SK-N-SH treated with all-trans-retinoic acid at 6 μM for 48 hours (cell line): Measurements from ENCODE around the gene SH3TC1.

Experiments used
- ATAC-seq: fragments of 200-7000 bp; cut with Tn5 transposase; 3 replicates; pipeline ENCODE4 v1.9.1; 2020; ENCODE audit warnings: mild to moderate bottlenecking, moderate library complexity
- BACH2 ChIP-seq: fragments of 250-450 bp; sonication (Bioruptor Pico); IDR thresholded peaks from 2 replicates; pipeline ENCODE4 v1.9.0; 2021; ENCODE audit warnings: mild to moderate bottlenecking, borderline replicate concordance
- CREB5 ChIP-seq: fragments of 250-450 bp; sonication (Bioruptor Pico); IDR thresholded peaks from 2 replicates; pipeline ENCODE4 v1.5.1; 2020; ENCODE audit warnings: low read depth, mild to moderate bottlenecking, moderate library complexity
- CSRNP3 ChIP-seq: fragments of 250-450 bp; sonication (Bioruptor Pico); IDR thresholded peaks from 2 replicates; pipeline ENCODE4 v1.5.1; 2021; ENCODE audit warnings: mild to moderate bottlenecking, moderate library complexity
- GLIS3 ChIP-seq: fragments of 250-450 bp; sonication (Bioruptor Pico); IDR thresholded peaks from 2 replicates; pipeline ENCODE4 v1.5.0; 2020; ENCODE audit warnings: mild to moderate bottlenecking, moderate library complexity
- ISL1 ChIP-seq: fragments of 250-450 bp; sonication (Bioruptor Pico); IDR thresholded peaks from 2 replicates; pipeline ENCODE4 v2.1.2; 2022; ENCODE audit warnings: mild to moderate bottlenecking, moderate library complexity
- PATZ1 ChIP-seq: fragments of 250-450 bp; sonication (Bioruptor Pico); IDR thresholded peaks from 2 replicates; pipeline ENCODE4 v1.8.0; 2020; ENCODE audit warnings: mild to moderate bottlenecking, moderate library complexity, borderline replicate concordance
- POU6F1 ChIP-seq: fragments of 250-450 bp; sonication (Bioruptor Pico); IDR thresholded peaks from 2 replicates; pipeline ENCODE4 v1.8.0; 2021; ENCODE audit warnings: low read depth, mild to moderate bottlenecking, moderate library complexity, borderline replicate concordance
- SNAI2 ChIP-seq: fragments of 250-450 bp; sonication (Bioruptor Pico); IDR thresholded peaks from 2 replicates; pipeline ENCODE4 v1.5.0; 2020; ENCODE audit warnings: mild to moderate bottlenecking, moderate library complexity
- TOX ChIP-seq: fragments of 250-450 bp; sonication (Bioruptor Pico); IDR thresholded peaks from 2 replicates; pipeline ENCODE4 v1.8.0; 2021; ENCODE audit warnings: mild to moderate bottlenecking, moderate library complexity, borderline replicate concordance
- TSHZ2 ChIP-seq: fragments of 250-450 bp; sonication (Bioruptor Pico); IDR thresholded peaks from 2 replicates; pipeline ENCODE4 v1.5.0; 2020; ENCODE audit warnings: mild to moderate bottlenecking, moderate library complexity
- ZC3H10 ChIP-seq: fragments of 250-450 bp; sonication (Bioruptor Pico); IDR thresholded peaks from 2 replicates; pipeline ENCODE4 v1.5.1; 2021; ENCODE audit warnings: mild to moderate bottlenecking, moderate library complexity
- ZFP3 ChIP-seq: fragments of 250-450 bp; sonication (Bioruptor Pico); IDR thresholded peaks from 2 replicates; pipeline ENCODE4 v1.5.0; 2020; ENCODE audit warnings: mild to moderate bottlenecking, moderate library complexity
- ZFP30 ChIP-seq: fragments of 450-650 bp; formaldehyde crosslinking; IDR thresholded peaks from 2 replicates; pipeline ENCODE4 v1.5.0; 2022; ENCODE audit warnings: mild to moderate bottlenecking, moderate library complexity
- ZNF565 ChIP-seq: fragments of 450-650 bp; formaldehyde crosslinking; conservative IDR thresholded peaks from 2 replicates; pipeline ENCODE4 v1.5.0; 2020; ENCODE audit warnings: low read depth, mild to moderate bottlenecking, moderate library complexity
- ZNF70 ChIP-seq: fragments of 450-650 bp; formaldehyde crosslinking; IDR thresholded peaks from 2 replicates; pipeline ENCODE4 v1.5.0; 2020; ENCODE audit warnings: mild to moderate bottlenecking, moderate library complexity
- ZNF8 ChIP-seq: fragments of 450-650 bp; formaldehyde crosslinking; IDR thresholded peaks from 2 replicates; pipeline ENCODE4 v1.5.0; 2020; ENCODE audit warnings: mild to moderate bottlenecking, moderate library complexity

SH3TC1 gene

GRCh38 chr4:8156617-8157016, 42.5 kb upstream of the SH3TC1 start (continued):
- no peak for TF ChIP-seq ZNF8 (CRISPR knock-in tag)

- TF ChIP-seq ZFP30 (no peak), ISL1 (CRISPR knock-in tag) (no peak), ZFP3 (CRISPR knock-in tag) (no peak), ZNF565 (CRISPR knock-in tag) (no peak), POU6F1 (CRISPR knock-in tag) (no peak), CREB5 (CRISPR knock-in tag) (no peak), BACH2 (CRISPR knock-in tag) (no peak), GLIS3 (no peak), CSRNP3 (CRISPR knock-in tag) (no peak), ZNF70 (CRISPR knock-in tag) (no peak), TOX (CRISPR knock-in tag) (no peak), TSHZ2 (CRISPR knock-in tag) (no peak), ZC3H10 (CRISPR knock-in tag) (no peak), PATZ1 (CRISPR knock-in tag) (no peak), SNAI2 (CRISPR knock-in tag) (no peak)
Measured at GRCh38 chr4:8157496-8157895, 41.6 kb upstream of the SH3TC1 start.

GRCh38 chr4:8157944-8158709, 41.0 kb upstream of the SH3TC1 start:
- TF ChIP-seq CSRNP3 (CRISPR knock-in tag) (no peak), TSHZ2 (CRISPR knock-in tag) (no peak), ZFP3 (CRISPR knock-in tag) (no peak), PATZ1 (CRISPR knock-in tag) (no peak), GLIS3 (no peak), TOX (CRISPR knock-in tag) (no peak)
- peak; percentile 10; the same call in 2 of the 3 replicates for ATAC-seq

More at GRCh38 chr4:8157496-8157895, 41.6 kb upstream of the SH3TC1 start:
- ATAC-seq: no peak
